ENCODE measurements around the gene FRMD6. TPM values are rescaled to one million over a fixed set of nuclear protein-coding genes. Genes with fewer than 3 reads are reported as not detected.

FRMD6 gene
- total RNA-seq, 4 donors from 2014 or later = 8.1 to 73.4 (median 12.4) TPM

- Histone ChIP-seq H3K4me3 (no peak overlapping the region), H3K4me1 (no peaks in the 10 kb centered on the region), H3K36me3 (no peaks in the 10 kb centered on the region), H3K27ac (no peak overlapping the region), H3K9me3 (no peaks in the 10 kb centered on the region), H3K27me3 (no peaks in the 10 kb centered on the region)
- DNase-seq = no peak
- TF ChIP-seq POLR2A (IDR thresholded peaks at IDR 0.05) (no peak), CTCF (IDR thresholded peaks at IDR 0.05) (no peak)
Measured at GRCh38 chr14:51661504-51661903, 9.8 kb downstream of the FRMD6 start.

- H3K4me3 ChIP-seq = no peak overlapping the region
Measured at GRCh38 chr14:51663783-51664326, 12.1 kb downstream of the FRMD6 start.

GRCh38 chr14:51666070-51666469, 14.4 kb downstream of the FRMD6 start:
- Histone ChIP-seq H3K27ac (no peak overlapping the region), H3K36me3 (no peaks in the 10 kb centered on the region), H3K4me3 (no peak overlapping the region), H3K4me1 (no peaks in the 10 kb centered on the region), H3K9me3 (no peaks in the 10 kb centered on the region), H3K27me3 (no peaks in the 10 kb centered on the region)
- no peak for TF ChIP-seq POLR2A (IDR thresholded peaks at IDR 0.05)
- no peak for TF ChIP-seq CTCF (IDR thresholded peaks at IDR 0.05)
- no peak for DNase-seq

More at GRCh38 chr14:51663783-51664326, 12.1 kb downstream of the FRMD6 start:
- Histone ChIP-seq H3K9me3 (no peaks in the 10 kb centered on the region), H3K36me3 (no peaks in the 10 kb centered on the region), H3K4me1 (no peaks in the 10 kb centered on the region), H3K27ac (no peak overlapping the region), H3K27me3 (no peaks in the 10 kb centered on the region)
- TF ChIP-seq POLR2A (IDR thresholded peaks at IDR 0.05) (no peak), CTCF (IDR thresholded peaks at IDR 0.05) (no peak)
- DNase-seq = no peak

- Histone ChIP-seq H3K27ac (no peak overlapping the region), H3K27me3 (no peaks in the 10 kb centered on the region)
- no peak for TF ChIP-seq POLR2A (IDR thresholded peaks at IDR 0.05)
- no peak for TF ChIP-seq CTCF (IDR thresholded peaks at IDR 0.05)
Measured at GRCh38 chr14:51666826-51667225, 15.1 kb downstream of the FRMD6 start.

GRCh38 chr14:51668870-51669269, 17.2 kb downstream of the FRMD6 start:
- Histone ChIP-seq H3K27ac (no peak overlapping the region), H3K36me3 (no peaks in the 10 kb centered on the region), H3K27me3 (no peaks in the 10 kb centered on the region), H3K9me3 (no peaks in the 10 kb centered on the region), H3K4me3 (no peak overlapping the region), H3K4me1 (no peaks in the 10 kb centered on the region)
- no peak for DNase-seq
- no peak for TF ChIP-seq POLR2A (IDR thresholded peaks at IDR 0.05)
- no peak for TF ChIP-seq CTCF (IDR thresholded peaks at IDR 0.05)

More at GRCh38 chr14:51666826-51667225, 15.1 kb downstream of the FRMD6 start:
- no peak for DNase-seq
- Histone ChIP-seq H3K9me3 (no peaks in the 10 kb centered on the region), H3K4me1 (no peaks in the 10 kb centered on the region), H3K36me3 (no peaks in the 10 kb centered on the region), H3K4me3 (no peak overlapping the region)

All from Peyer's patch (tissue), 4 donors.